Measurements from ENCODE around the gene ACOX3. TPM values are rescaled to one million over a fixed set of nuclear protein-coding genes. Genes with fewer than 3 reads are reported as not detected.
A peak's percentile ranks its signal among the peaks of the same experiment; 100 is the strongest.

ACOX3 gene
- polyA plus RNA-seq, 3 donors, result 3.8 to 16.8 (median 13.3) TPM

- no peak for TF ChIP-seq CTCF (IDR thresholded peaks at IDR 0.05)
- DNase-seq, result no peak
- Histone ChIP-seq H3K4me2 (replicated peaks; ENCODE audit: extremely low read depth, low read length, poor library complexity, severe bottlenecking) (no peak overlapping the region), H2AFZ (ENCODE audit: insufficient read depth, low read depth, low read length, poor library complexity, severe bottlenecking) (no peak overlapping the region), H3K79me2 (ENCODE audit: insufficient read depth, low read length) (no peaks in the 10 kb centered on the region), H3K27ac (ENCODE audit: low read depth in 1 of 2, low read length in 2 of 2) (no peak overlapping the region), H4K20me1 (ENCODE audit: insufficient read depth, low read length) (no peaks in the 10 kb centered on the region), H3K4me3 (replicated peaks in 1 of 3; ENCODE audit: low read depth in 2 of 3, low read length in 3 of 3) (no peak overlapping the region), H3K36me3 (replicated peaks in 1 of 2; ENCODE audit: control insufficient read depth in 1 of 2, insufficient read depth in 2 of 2, low read length in 2 of 2) (peaks cover 26 to 41% of the 10 kb centered on the region in 2 donors), H3K9me3 (replicated peaks in 1 of 2; ENCODE audit: control insufficient read depth in 1 of 2, insufficient read depth in 1 of 2, low read length in 2 of 2) (no peaks in the 10 kb centered on the region), H3K4me1 (ENCODE audit: control insufficient read depth in 1 of 2, insufficient read depth in 2 of 2, low read length in 2 of 2) (peaks cover 18 to 22% of the 10 kb centered on the region in 2 donors), H3K27me3 (ENCODE audit: control insufficient read depth in 2 of 2, insufficient read depth in 2 of 2, low read length in 2 of 2) (no peaks in the 10 kb centered on the region), H3K9ac (ENCODE audit: insufficient read depth, low read length, poor library complexity, severe bottlenecking) (no peak overlapping the region)
- H3K36me3 Mint-ChIP-seq, result peaks cover 49 to 57% of the 10 kb centered on the region in 2 donors
- H3K27ac Mint-ChIP-seq, result peak overlapping the region in 1 of 7 donors; percentile 62
- intact Hi-C loops (cut with micrococcal nuclease), result loop anchor here in 1 of 2 donors (5.0 kb wide), 1 partner anchor 133 kb away; the partner anchor contains the start of gene HTRA3
- peaks cover 0 to 2% (median 0%) of the 10 kb centered on the region in 3 donors for H3K27me3 Mint-ChIP-seq (ENCODE audit: low read depth in 3 of 3)
- WGBS (ENCODE audit: insufficient coverage), result 84% methylated on average over 8 of the region's 13 CpGs
- H3K4me3 Mint-ChIP-seq, result no peak overlapping the region
- H3K4me1 Mint-ChIP-seq, result peaks cover 31% of the 10 kb centered on the region
- H3K9me3 Mint-ChIP-seq, result peaks cover 0 to 4% (median 3%) of the 10 kb centered on the region in 7 donors
Measured at GRCh38 chr4:8400632-8401325, 39.7 kb downstream of the ACOX3 start.

GRCh38 chr4:8399298-8399697 is 41.2 kb downstream of the ACOX3 start:
- 94% methylated on average over 15 of the region's 15 CpGs for WGBS (ENCODE audit: insufficient coverage)
- H3K27me3 Mint-ChIP-seq (ENCODE audit: low read depth in 3 of 3), result peaks cover 0 to 2% (median 0%) of the 10 kb centered on the region in 3 donors
- no peak overlapping the region for H3K9ac ChIP-seq (ENCODE audit: insufficient read depth, low read length, poor library complexity, severe bottlenecking)
- H3K79me2 ChIP-seq (ENCODE audit: insufficient read depth, low read length), result no peaks in the 10 kb centered on the region
- TF ChIP-seq CTCF (IDR thresholded peaks at IDR 0.05), result no peak
- no peaks in the 10 kb centered on the region for H3K9me3 ChIP-seq (replicated peaks in 1 of 2; ENCODE audit: control insufficient read depth in 1 of 2, insufficient read depth in 1 of 2, low read length in 2 of 2)
- no peak overlapping the region for H3K4me3 ChIP-seq (replicated peaks in 1 of 3; ENCODE audit: low read depth in 2 of 3, low read length in 3 of 3)
- intact Hi-C loops (cut with micrococcal nuclease), result no loop called here
- peaks cover 18 to 22% of the 10 kb centered on the region in 2 donors for H3K4me1 ChIP-seq (ENCODE audit: control insufficient read depth in 1 of 2, insufficient read depth in 2 of 2, low read length in 2 of 2)
- H4K20me1 ChIP-seq (ENCODE audit: insufficient read depth, low read length), result no peaks in the 10 kb centered on the region
- no peaks in the 10 kb centered on the region for H3K27me3 ChIP-seq (ENCODE audit: control insufficient read depth in 2 of 2, insufficient read depth in 2 of 2, low read length in 2 of 2)
- DNase-seq, result no peak
- peaks cover 0 to 4% (median 3%) of the 10 kb centered on the region in 7 donors for H3K9me3 Mint-ChIP-seq
- peak overlapping the region in 1 of 7 donors; percentile 53 for H3K27ac Mint-ChIP-seq
- peaks cover 31% of the 10 kb centered on the region for H3K4me1 Mint-ChIP-seq
- no peak overlapping the region for H3K4me3 Mint-ChIP-seq
- peaks cover 44 to 52% of the 10 kb centered on the region in 2 donors for H3K36me3 Mint-ChIP-seq
- H3K4me2 ChIP-seq (replicated peaks; ENCODE audit: extremely low read depth, low read length, poor library complexity, severe bottlenecking), result no peak overlapping the region
- no peak overlapping the region for H3K27ac ChIP-seq (ENCODE audit: low read depth in 1 of 2, low read length in 2 of 2)
- H2AFZ ChIP-seq (ENCODE audit: insufficient read depth, low read depth, low read length, poor library complexity, severe bottlenecking), result no peak overlapping the region
- H3K36me3 ChIP-seq (replicated peaks in 1 of 2; ENCODE audit: control insufficient read depth in 1 of 2, insufficient read depth in 2 of 2, low read length in 2 of 2), result peaks cover 25 to 37% of the 10 kb centered on the region in 2 donors
